H9 (cell line): ENCODE results near the gene SNX17. TPM values are rescaled to one million over a fixed set of nuclear protein-coding genes. Genes with fewer than 3 reads are reported as not detected.

Experiments used
- DNase-seq: peaks from one replicate; pipeline ENCODE4 v3.0.0-alpha.2; 2017
- H2AFZ ChIP-seq: one replicate; pipeline ENCODE4 v1.6.1; 2013; ENCODE audit warnings: mild to moderate bottlenecking, low read length, control low read depth, moderate library complexity
- H2AK5ac ChIP-seq: 2 replicates; pipeline ENCODE4 v1.6.1; 2013; ENCODE audit warnings: low read length, control low read depth, mixed read lengths; ENCODE audit not compliant: insufficient read length
- H2BK120ac ChIP-seq: one replicate; pipeline ENCODE4 v1.6.1; 2013; ENCODE audit warnings: low read depth, mild to moderate bottlenecking, low read length, control low read depth, inconsistent platforms; ENCODE audit not compliant: poor library complexity, severe bottlenecking
- H2BK12ac ChIP-seq: 2 replicates; pipeline ENCODE4 v1.6.1; 2013; ENCODE audit warnings: low read length, control low read depth, mixed read lengths, low read depth; ENCODE audit not compliant: insufficient read length
- H2BK15ac ChIP-seq: 2 replicates; pipeline ENCODE4 v1.6.1; 2013; ENCODE audit warnings: low read depth, low read length, control low read depth
- H2BK20ac ChIP-seq: one replicate; pipeline ENCODE4 v1.6.1; 2013; ENCODE audit warnings: low read depth, mild to moderate bottlenecking, low read length, control low read depth, inconsistent platforms; ENCODE audit not compliant: poor library complexity, severe bottlenecking
- H2BK5ac ChIP-seq: 2 replicates; pipeline ENCODE4 v1.6.1; 2013; ENCODE audit warnings: low read length, control low read depth, mixed read lengths; ENCODE audit not compliant: insufficient read length
- H3K14ac ChIP-seq: 2 replicates; pipeline ENCODE4 v1.6.1; 2013; ENCODE audit warnings: low read length, control low read depth; ENCODE audit not compliant: insufficient read depth
- H3K18ac ChIP-seq: 2 replicates; pipeline ENCODE4 v1.6.1; 2013; ENCODE audit warnings: low read depth, mild to moderate bottlenecking, mixed read lengths, low read length, control low read depth; ENCODE audit not compliant: insufficient read length
- H3K23ac ChIP-seq: 2 replicates; pipeline ENCODE4 v1.6.1; 2013; ENCODE audit warnings: low read length, control low read depth, mixed read lengths, low read depth; ENCODE audit not compliant: insufficient read length
- H3K23me2 ChIP-seq: 2 replicates; pipeline ENCODE4 v1.6.1; 2013; ENCODE audit warnings: low read depth, mild to moderate bottlenecking, mixed read lengths, low read length, control low read depth; ENCODE audit not compliant: insufficient read length, poor library complexity, severe bottlenecking
- H3K27ac ChIP-seq: 2 replicates; pipeline ENCODE4 v1.5.1; 2013; ENCODE audit warnings: low read length, control low read depth, mixed read lengths, low read depth; ENCODE audit not compliant: insufficient read length
- H3K27me3 ChIP-seq: 2 replicates; pipeline ENCODE4 v1.6.1; 2013; ENCODE audit warnings: low read length, control low read depth, inconsistent platforms; ENCODE audit not compliant: insufficient read depth
- H3K4ac ChIP-seq: 2 replicates; pipeline ENCODE4 v1.6.1; 2013; ENCODE audit warnings: low read depth, mild to moderate bottlenecking, control low read depth, inconsistent platforms, low read length, moderate library complexity
- H3K4me1 ChIP-seq: 2 replicates; pipeline ENCODE4 v1.6.1; 2013; ENCODE audit warnings: low read length, control low read depth, inconsistent platforms; ENCODE audit not compliant: insufficient read depth
- H3K4me2 ChIP-seq: 2 replicates; pipeline ENCODE4 v1.6.1; 2013; ENCODE audit warnings: low read length, control low read depth, mixed read lengths; ENCODE audit not compliant: insufficient read length, insufficient read depth
- H3K56ac ChIP-seq: 2 replicates; pipeline ENCODE4 v1.6.1; 2013; ENCODE audit warnings: low read depth, mild to moderate bottlenecking, mixed read lengths, low read length, control low read depth; ENCODE audit not compliant: insufficient read length
- H3K79me1 ChIP-seq: 2 replicates; pipeline ENCODE4 v1.6.1; 2013; ENCODE audit warnings: low read depth, mild to moderate bottlenecking, moderate library complexity, low read length, control low read depth, inconsistent platforms; ENCODE audit not compliant: insufficient read depth, poor library complexity, severe bottlenecking
- H3K79me2 ChIP-seq: 2 replicates; pipeline ENCODE4 v1.6.1; 2013; ENCODE audit warnings: low read length, control low read depth, inconsistent platforms; ENCODE audit not compliant: insufficient read depth
- H3K9ac ChIP-seq: 2 replicates; pipeline ENCODE4 v1.6.1; 2013; ENCODE audit warnings: low read length, control low read depth, mixed read lengths; ENCODE audit not compliant: insufficient read length; ENCODE audit errors: extremely low read depth
- H3K9me3 ChIP-seq: one replicate; pipeline ENCODE4 v1.6.1; 2013; ENCODE audit warnings: low read depth, low read length, inconsistent platforms; ENCODE audit not compliant: control insufficient read depth
- H3T11ph ChIP-seq: one replicate; pipeline ENCODE4 v1.6.1; 2013; ENCODE audit warnings: mild to moderate bottlenecking, low read length, control low read depth, inconsistent platforms
- H4K20me1 ChIP-seq: one replicate; pipeline ENCODE4 v1.6.1; 2013; ENCODE audit not compliant: control insufficient read depth, insufficient read length, insufficient read depth
- H4K5ac ChIP-seq: 2 replicates; pipeline ENCODE4 v1.6.1; 2013; ENCODE audit warnings: low read depth, mild to moderate bottlenecking, mixed read lengths, low read length, control low read depth; ENCODE audit not compliant: insufficient read length
- H4K8ac ChIP-seq: replicated peaks from 2 replicates; pipeline ENCODE4 v1.6.1; 2013; ENCODE audit warnings: low read length, control low read depth, mixed read lengths, low read depth; ENCODE audit not compliant: insufficient read length
- H4K91ac ChIP-seq: 2 replicates; pipeline ENCODE4 v1.6.1; 2013; ENCODE audit warnings: low read depth, mild to moderate bottlenecking, moderate library complexity, mixed read lengths, low read length, control low read depth; ENCODE audit not compliant: insufficient read length
- H3K27ac Mint-ChIP-seq, 3 experiments: 2 replicates in 2 of 3; 3 replicates in 1 of 3; pipeline ENCODE4 v1.8.0; 2020 to 2021; ENCODE audit warnings: mixed read lengths in 3 of 3, mild to moderate bottlenecking in 1 of 3, moderate library complexity in 1 of 3
- H3K27me3 Mint-ChIP-seq: 2 replicates; pipeline ENCODE4 v1.8.0; 2021; ENCODE audit warnings: low read depth, mild to moderate bottlenecking, moderate library complexity, mixed read lengths
- H3K36me3 Mint-ChIP-seq, 3 experiments: 2 replicates in 2 of 3; 3 replicates in 1 of 3; pipeline ENCODE4 v1.8.0; 2020 to 2021; ENCODE audit warnings: low read depth in 3 of 3, mixed read lengths in 3 of 3; ENCODE audit not compliant: insufficient read depth in 1 of 3
- H3K4me1 Mint-ChIP-seq, 2 experiments: 2 replicates each; pipeline ENCODE4 v1.8.0; 2020; ENCODE audit warnings: mixed read lengths in 2 of 2
- H3K4me3 Mint-ChIP-seq, 2 experiments: 2 replicates in 1 of 2; 3 replicates in 1 of 2; pipeline ENCODE4 v1.8.0; 2020 to 2021; ENCODE audit warnings: mild to moderate bottlenecking in 2 of 2, mixed read lengths in 2 of 2, moderate library complexity in 1 of 2
- H3K9me3 Mint-ChIP-seq, 2 experiments: 2 replicates in 1 of 2; 3 replicates in 1 of 2; pipeline ENCODE4 v1.8.0; 2020; ENCODE audit warnings: mild to moderate bottlenecking in 2 of 2, mixed read lengths in 2 of 2, moderate library complexity in 1 of 2
- WGBS: extraction: QIAGEN DNeasy Blood & Tissue Kit; methylation state at CpG from one replicate; pipeline ENCODE4 v1.1.7; 2013; ENCODE audit warnings: missing lambda C conversion rate, low lambda C conversion rate, mixed read lengths; ENCODE audit not compliant: insufficient read length; ENCODE audit errors: extremely low coverage; 5-methylcytosine and 5-hydroxymethylcytosine counted together
- total RNA-seq: library from RNA; stranded (reverse); gene quantifications from 2 replicates; pipeline ENCODE4 v1.2.1, GENCODE V29; 2021
- TF ChIP-seq, protein P1 (sequence below): fragments of 200-600 bp; sonication (generic); conservative IDR thresholded peaks from 3 replicates; pipeline ENCODE4 v1.8.0; 2021; ENCODE audit warnings: antibody characterized with exemption, mild to moderate bottlenecking

Gene SNX17
- total RNA-seq, 1 experiment from 2014 or later: 81.1 TPM

DNA sequence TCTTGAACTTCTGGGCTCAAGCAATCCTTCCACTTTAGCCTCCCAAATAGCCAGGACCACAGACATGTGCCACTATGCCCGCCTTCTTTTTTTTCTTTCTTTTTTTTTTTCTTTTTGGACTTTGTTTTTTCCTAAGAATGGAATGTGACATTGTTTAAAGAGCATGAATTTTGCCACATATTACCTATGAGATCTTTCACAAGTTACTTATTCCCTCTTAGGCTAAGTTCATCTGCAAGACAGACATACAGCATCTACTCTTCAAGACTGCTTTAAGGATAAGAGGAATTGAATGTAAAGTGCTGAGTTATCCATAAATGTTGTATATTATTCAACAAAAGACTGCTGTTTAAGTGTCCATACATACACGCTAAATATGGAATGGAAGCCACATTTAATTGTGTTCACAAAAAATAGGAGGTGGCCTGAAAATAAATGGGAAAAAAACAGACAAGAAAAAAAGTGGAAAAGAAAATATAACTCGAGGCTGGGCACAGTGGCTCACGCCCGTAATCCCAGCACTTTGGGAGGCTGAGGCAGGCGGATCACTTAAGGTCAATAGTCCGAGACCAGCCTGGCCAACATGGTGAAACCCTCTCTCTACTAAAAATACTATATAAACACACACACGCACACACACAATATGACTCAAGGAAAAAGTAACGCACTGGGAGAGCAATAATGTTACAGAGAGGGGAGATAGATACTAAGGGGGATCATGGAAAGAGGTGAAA lies 42.2 kb downstream of the SNX17 start:
- no peaks in the 10 kb centered on the region for H3K4me1 ChIP-seq
- no peak overlapping the region for H4K5ac ChIP-seq
- H3K18ac ChIP-seq: no peak overlapping the region
- H3T11ph ChIP-seq: no peak overlapping the region
- Mint-ChIP-seq H3K27me3 (no peaks in the 10 kb centered on the region; the same call in 1 of the 2 replicates), H3K4me3 (no peak overlapping the region), H3K27ac (no peak overlapping the region), H3K36me3 (peaks cover under 1 to 7% (median 2%) of the 10 kb centered on the region in 3 experiments; a peak in 6 of 7 replicates), H3K9me3 (peaks cover 4 to 11% of the 10 kb centered on the region in 2 experiments; a peak in 2 of 5 replicates), H3K4me1 (peaks cover 10 to 13% of the 10 kb centered on the region in 2 experiments)
- TF ChIP-seq, protein P1, sequence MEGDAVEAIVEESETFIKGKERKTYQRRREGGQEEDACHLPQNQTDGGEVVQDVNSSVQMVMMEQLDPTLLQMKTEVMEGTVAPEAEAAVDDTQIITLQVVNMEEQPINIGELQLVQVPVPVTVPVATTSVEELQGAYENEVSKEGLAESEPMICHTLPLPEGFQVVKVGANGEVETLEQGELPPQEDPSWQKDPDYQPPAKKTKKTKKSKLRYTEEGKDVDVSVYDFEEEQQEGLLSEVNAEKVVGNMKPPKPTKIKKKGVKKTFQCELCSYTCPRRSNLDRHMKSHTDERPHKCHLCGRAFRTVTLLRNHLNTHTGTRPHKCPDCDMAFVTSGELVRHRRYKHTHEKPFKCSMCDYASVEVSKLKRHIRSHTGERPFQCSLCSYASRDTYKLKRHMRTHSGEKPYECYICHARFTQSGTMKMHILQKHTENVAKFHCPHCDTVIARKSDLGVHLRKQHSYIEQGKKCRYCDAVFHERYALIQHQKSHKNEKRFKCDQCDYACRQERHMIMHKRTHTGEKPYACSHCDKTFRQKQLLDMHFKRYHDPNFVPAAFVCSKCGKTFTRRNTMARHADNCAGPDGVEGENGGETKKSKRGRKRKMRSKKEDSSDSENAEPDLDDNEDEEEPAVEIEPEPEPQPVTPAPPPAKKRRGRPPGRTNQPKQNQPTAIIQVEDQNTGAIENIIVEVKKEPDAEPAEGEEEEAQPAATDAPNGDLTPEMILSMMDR: no peak
- H3K79me1 ChIP-seq: peaks cover 2% of the 10 kb centered on the region
- peaks cover 8% of the 10 kb centered on the region; the same call in 1 of the 2 replicates for H3K79me2 ChIP-seq
- no peak overlapping the region for H2AFZ ChIP-seq
- no peak overlapping the region for H2BK15ac ChIP-seq
- no peak overlapping the region for H4K8ac ChIP-seq
- WGBS: no CpG with 5 or more reads among the region's 9 CpGs
- no peaks in the 10 kb centered on the region for H3K27me3 ChIP-seq
- H2AK5ac ChIP-seq: no peak overlapping the region
- H3K9ac ChIP-seq: no peak overlapping the region
- no peak overlapping the region for H3K14ac ChIP-seq
- no peaks in the 10 kb centered on the region for H3K9me3 ChIP-seq
- no peak overlapping the region for H2BK12ac ChIP-seq
- H4K20me1 ChIP-seq: no peaks in the 10 kb centered on the region
- H2BK120ac ChIP-seq: no peak overlapping the region
- no peak overlapping the region for H4K91ac ChIP-seq
- H3K4me2 ChIP-seq: no peak overlapping the region
- H2BK20ac ChIP-seq: no peak overlapping the region
- no peak overlapping the region for H2BK5ac ChIP-seq
- no peak overlapping the region for H3K23ac ChIP-seq
- H3K27ac ChIP-seq: no peak overlapping the region
- no peak overlapping the region for H3K4ac ChIP-seq
- H3K23me2 ChIP-seq: peaks cover 9% of the 10 kb centered on the region
- H3K56ac ChIP-seq: no peak overlapping the region
- no peak for DNase-seq
